Measurements from ENCODE around the gene ARSJ.
A peak's percentile ranks its signal among the peaks of the same experiment; 100 is the strongest.
"Not testable (repeated sequence)": the region's sequence is repeated elsewhere in the genome, so short reads cannot be mapped to it uniquely, and the experiment has no call there.

Gene ARSJ

GRCh38 chr4:113979148-113979904 lies at the start of gene ARSJ:
Gene ARSJ, minus strand, starts transcription at chr4:113979647. Its CDS starts 813 bp downstream, at chr4:113978834.
- DNase-seq (ENCODE audit: extremely low spot score, insufficient read length, low read depth) (no peak), FAIRE-seq (no peak)

GRCh38 chr4:114028071-114028470 lies 48.6 kb upstream of the ARSJ start:
- no peak for DNase-seq (ENCODE audit: extremely low spot score, insufficient read length, low read depth)
- no peak for FAIRE-seq

DNA sequence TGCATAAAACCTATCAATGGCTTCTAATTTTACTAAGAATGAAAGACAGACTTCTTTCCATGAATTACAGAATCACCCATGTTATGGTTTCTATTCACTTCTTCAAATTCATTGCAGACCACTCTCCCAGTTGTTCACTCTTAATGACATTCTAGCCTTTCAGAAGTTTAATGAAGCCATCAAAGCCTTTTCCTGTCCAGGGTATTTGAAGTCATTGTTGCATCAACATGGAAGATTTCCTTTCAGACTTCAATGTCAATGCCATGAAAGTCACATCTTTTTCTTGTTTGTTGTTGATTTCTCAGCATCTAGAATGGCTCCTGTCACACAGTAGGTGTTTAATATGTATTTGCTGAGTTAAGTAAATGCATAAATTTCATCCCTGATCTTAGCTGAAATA lies 48.1 kb upstream of the ARSJ start:
- FAIRE-seq (no peak), DNase-seq (ENCODE audit: extremely low spot score, insufficient read length, low read depth) (no peak)

DNA sequence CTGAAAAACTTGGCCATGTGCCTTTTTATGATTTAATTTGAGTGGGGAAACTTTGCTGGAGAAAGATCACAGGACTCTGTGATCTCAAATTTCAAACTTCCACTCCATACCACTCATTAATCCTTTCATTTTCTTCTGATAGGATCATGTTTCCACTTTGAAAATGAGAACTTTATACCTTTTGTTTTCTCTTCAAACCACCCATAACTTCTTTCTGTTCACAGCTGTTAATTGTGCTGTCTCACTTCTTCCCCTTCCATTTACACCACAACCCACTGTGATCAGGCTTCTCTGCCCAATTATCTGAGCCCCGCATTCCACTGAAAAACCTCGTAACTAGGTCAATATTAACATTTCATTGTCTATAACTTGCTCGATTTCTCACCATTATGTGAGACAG lies 47.0 kb upstream of the ARSJ start:
- no peak for DNase-seq (ENCODE audit: extremely low spot score, insufficient read length, low read depth)
- FAIRE-seq = no peak

DNA sequence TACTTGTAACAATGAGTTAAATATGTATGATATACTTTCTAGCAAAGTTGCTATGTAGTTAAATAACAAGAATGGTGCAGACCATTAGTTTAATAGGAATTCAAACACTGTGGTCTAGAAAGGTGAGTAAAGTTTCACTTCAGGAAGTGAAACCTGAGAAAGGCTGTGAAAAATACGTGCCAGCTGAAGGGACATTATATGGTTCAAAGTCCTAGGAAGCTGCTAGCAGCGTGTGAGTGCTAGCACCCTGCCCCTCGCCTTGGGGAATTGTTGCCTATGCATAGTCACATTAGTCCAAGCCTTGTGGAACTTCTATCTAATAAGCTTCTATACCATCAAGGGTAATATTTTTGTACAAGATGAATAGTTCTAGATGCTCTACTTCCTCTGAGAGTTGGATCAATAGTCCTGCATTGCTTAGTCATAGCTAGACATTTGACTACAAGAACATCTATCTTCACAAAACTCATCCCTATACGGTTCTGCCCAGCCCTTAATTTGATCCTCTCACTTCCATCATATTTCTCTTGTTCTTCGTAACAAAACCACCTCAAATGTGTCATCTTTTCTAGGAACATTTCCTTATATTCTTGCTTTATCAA lies 45.8 kb upstream of the ARSJ start:
- DNase-seq (ENCODE audit: extremely low spot score, insufficient read length, low read depth) = no peak

DNA sequence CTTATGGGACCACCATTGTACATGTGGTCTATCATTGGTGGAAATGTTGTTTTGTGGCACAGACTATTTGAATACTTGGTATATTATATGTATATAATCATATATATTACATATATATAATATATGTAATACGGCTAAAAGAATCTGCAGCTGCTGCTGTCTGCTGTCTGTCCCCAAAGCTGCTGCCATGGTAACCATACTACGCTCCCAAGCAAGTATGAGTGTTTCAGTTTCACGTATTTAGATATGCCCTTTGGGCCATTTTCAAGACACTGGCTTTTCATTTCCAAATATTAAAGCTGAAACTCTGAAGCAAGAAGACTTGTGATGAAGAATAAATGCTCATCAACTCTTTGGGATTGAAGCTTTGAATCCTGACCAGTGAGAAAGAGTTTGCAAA lies 42.0 kb upstream of the ARSJ start:
- DNase-seq (ENCODE audit: extremely low spot score, insufficient read length, low read depth) = no peak
- no peak for FAIRE-seq

More for the DNA sequence above, 45.8 kb upstream of the ARSJ start:
- peak; percentile 76 for FAIRE-seq

- FAIRE-seq = no peak
- no peak for DNase-seq (ENCODE audit: extremely low spot score, insufficient read length, low read depth)
Observed at GRCh38 chr4:114019969-114020358, 40.5 kb upstream of the ARSJ start.

DNA sequence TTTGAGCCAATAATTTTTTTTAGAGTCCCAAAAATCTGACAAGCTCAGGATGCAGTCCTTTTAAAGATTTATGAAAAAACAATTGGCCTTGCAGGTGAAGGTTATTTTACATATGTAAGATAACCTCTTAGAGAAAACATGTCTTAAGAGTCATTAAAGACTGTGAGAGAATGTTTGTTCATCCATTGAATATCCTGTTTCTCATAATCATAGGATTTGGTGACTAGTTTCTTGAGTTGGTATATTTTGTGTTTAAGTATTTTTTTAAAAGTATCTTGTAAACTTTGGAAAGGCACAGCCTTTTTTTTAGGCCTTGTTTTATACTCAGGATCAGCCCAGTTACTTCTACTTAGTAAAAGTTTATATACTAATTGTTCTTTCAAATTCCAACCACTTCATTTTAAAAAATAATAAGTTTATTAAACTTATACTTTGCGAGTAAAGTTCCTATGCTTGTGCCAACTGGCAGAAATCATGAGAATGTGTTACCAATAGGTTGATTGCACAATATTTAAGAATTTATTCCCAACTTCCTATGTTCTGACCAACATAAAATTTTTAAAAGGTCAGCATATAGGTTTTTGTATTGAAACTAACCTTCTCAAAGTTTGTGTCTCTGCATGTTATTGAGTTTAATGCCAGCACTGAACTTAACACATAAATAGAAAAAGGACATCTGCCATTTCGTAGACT lies 40.0 kb upstream of the ARSJ start:
- FAIRE-seq (no peak), DNase-seq (ENCODE audit: extremely low spot score, insufficient read length, low read depth) (no peak)

GRCh38 chr4:114017120-114017917 lies 37.9 kb upstream of the ARSJ start:
- DNase-seq (ENCODE audit: extremely low spot score, insufficient read length, low read depth) = no peak
- FAIRE-seq = no peak

DNA sequence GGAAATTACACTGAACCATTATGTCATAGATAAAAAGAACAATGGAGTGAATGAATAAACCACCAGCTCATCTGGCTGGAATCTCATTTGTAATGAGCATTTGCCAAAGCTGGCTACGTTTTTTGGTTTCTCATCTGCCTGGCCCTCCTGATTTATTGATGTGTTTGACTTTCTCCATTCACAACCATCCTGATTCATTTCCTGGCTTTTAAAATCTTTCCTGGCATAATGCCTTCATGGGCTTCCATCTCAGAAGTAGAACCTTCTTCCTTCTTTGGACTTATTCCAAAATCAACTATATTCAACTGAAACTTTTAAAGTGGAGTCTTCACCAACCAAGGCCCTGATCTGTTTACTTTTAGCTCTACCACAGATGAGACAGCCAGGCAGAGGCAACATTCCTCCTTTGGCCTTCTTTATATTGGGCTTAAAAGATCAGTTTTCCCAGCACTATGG lies 36.0 kb upstream of the ARSJ start:
- FAIRE-seq (no peak), DNase-seq (ENCODE audit: extremely low spot score, insufficient read length, low read depth) (no peak)

DNA sequence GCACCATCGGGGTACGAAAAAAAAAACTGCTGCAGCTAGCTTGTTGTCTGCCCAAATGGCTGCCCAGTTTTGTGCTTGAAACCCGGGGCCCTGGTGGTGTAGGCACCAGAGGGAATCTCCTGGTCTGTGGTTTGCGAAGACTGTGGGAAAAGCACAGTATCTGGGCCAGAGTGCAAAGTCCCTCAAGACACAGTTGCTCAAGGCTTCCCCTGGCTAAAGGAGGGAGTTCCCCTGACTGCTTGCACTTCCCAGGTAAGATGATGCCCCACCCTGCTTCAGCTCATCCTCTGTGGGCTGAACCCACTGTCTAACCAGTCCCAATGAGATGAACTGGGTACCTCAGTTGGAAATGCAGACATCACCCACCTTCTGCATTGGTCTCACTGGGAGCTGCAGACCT lies 33.8 kb upstream of the ARSJ start:
- DNase-seq (ENCODE audit: extremely low spot score, insufficient read length, low read depth); FAIRE-seq: not testable (repeated sequence)

DNA sequence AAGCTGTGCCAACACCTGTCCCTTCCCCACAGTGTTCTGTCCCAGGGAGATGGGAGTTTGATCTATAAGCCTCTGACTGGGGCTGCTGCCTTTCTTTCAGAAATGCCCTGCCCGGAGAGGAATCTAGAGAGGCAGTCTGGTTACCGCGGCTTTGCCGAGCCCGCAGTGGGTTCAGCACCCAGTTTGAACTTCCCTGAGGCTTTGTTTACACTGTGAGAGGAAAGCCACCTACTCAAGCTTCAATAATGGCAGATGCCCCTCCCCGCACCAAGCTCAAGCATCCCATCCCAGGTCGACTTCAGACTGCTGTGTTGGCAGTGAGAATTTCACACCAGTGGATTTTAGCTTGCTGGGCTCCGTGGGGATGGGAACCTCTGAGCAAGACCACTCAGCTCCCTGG lies 33.3 kb upstream of the ARSJ start:
- DNase-seq (ENCODE audit: extremely low spot score, insufficient read length, low read depth) (no peak), FAIRE-seq (no peak)

DNA sequence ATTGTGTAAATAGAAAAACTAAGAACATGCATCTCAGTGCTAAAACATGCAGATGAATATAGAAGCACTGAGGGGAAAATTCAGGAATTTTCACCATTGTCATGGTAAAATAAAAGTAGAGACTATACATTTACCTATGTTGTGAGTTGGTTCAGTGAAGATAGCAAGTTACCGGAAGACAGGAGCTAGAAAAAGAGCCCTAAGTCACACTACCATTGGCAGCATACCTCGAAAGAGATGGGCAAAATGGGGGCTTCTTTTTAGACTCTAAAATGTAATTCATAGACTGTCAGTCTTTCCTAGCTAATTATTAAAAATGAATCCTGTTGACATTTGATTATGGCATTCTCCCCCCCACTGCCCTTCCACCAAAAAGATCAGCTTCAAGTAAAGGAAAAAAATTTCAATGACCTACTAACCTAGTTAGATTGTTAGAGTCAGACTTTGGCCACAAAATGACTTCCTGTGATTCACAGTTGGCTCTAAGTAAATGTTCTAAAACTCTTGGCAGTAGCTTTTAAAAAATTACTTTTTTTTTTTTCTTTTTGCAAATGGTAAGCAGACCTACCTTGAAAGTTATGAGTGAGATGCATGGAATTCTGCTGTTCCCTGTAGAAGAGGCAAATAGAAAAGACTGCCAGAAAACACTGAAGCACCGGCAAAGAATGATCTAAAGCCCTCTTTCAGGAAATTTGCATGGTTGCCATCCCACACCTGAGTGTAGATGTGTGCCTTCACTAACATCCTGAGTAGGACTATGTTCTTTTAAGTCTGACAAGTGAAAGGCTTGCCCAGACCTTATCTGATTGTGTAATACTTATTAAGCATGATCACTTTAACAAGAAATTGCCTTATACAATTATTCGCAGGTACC lies 26.4 kb upstream of the ARSJ start:
- FAIRE-seq (no peak), DNase-seq (ENCODE audit: extremely low spot score, insufficient read length, low read depth) (no peak)

DNA sequence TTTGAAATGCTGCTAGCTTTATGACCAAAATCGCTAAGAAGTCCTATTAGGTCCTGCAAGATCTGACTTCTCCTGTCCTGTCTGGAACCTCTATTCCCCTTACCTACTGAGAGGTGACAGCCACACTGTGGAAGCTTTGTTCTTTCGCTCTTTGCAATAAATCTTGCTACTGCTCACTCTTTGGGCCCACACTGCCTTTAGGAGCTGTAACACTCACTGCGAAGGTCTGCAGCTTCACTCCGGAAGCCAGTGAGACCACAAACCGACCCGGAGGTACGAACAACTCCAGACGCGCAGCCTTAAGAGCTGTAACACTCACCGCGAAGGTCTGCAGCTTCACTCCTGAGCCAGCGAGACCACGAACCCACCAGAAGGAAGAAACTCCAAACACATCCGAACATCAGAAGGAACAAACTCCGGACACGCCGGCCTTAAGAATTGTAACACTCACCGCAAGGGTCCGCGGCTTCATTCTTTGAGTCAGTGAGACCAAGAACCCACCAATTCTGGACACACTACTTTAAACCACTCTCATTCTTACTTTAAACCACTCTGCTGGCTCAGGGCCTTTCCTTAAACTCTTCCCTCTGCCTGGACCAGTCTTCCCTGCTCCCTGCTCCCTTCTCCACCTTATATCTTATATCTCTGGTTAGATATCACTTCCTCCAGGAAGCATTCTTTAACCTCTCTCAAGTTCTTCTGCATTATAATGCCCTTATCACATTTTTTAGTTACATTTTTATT lies 25.2 kb upstream of the ARSJ start:
- not testable (repeated sequence) for FAIRE-seq; DNase-seq (ENCODE audit: extremely low spot score, insufficient read length, low read depth)

GRCh38 chr4:113998531-113998930 lies 19.1 kb upstream of the ARSJ start:
- DNase-seq (ENCODE audit: extremely low spot score, insufficient read length, low read depth) (no peak), FAIRE-seq (no peak)

GRCh38 chr4:113998079-113998478 lies 18.6 kb upstream of the ARSJ start:
- DNase-seq (ENCODE audit: extremely low spot score, insufficient read length, low read depth) (no peak), FAIRE-seq (no peak)

- no peak for FAIRE-seq
- DNase-seq (ENCODE audit: extremely low spot score, insufficient read length, low read depth) = no peak
Observed at GRCh38 chr4:113997206-113997605, 17.8 kb upstream of the ARSJ start.

DNA sequence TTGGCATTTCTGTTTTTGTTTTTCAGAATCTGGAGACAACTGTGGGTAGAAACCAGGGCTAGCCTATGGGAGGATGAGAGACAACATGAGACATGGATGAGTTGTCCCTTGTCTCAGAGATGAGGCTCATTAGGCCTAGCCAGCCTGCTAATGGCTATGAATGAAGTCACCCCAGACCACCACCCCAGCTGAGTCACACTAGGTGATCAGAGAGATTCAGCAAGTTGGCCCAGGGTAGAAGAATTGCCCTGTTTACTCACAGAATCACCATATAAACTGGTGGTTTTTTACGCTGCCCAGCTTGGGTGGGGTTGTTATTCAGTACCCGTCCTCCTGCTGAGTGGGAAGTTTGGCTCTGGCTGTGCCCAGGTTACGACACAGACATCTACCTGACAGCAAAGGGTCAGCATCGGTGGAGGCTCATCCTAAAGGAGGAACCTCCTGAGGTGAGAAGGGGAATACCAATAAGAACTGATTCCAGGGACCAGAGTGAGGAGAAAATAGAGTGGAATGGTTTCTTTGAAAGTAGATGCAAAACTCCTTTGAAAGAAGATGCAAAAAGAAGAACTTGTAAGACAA lies 17.2 kb upstream of the ARSJ start:
- DNase-seq (ENCODE audit: extremely low spot score, insufficient read length, low read depth) = no peak
- FAIRE-seq = no peak
